Fibroblast of villous mesenchyme (primary cell): Measurements from ENCODE around the gene LGR5. TPM values are rescaled to one million over a fixed set of nuclear protein-coding genes. Genes with fewer than 3 reads are reported as not detected.

Experiments used
- DNase-seq: peaks from one replicate; pipeline ENCODE4 v3.0.0-alpha.2; 2010; ENCODE audit warnings: low read depth
- H3K4me3 ChIP-seq: 2 replicates; pipeline ENCODE4 v1.5.1; 2011; ENCODE audit warnings: low read depth, mild to moderate bottlenecking, low read length
- CTCF ChIP-seq: IDR thresholded peaks from 2 replicates; pipeline ENCODE4 v1.5.1; 2012; ENCODE audit warnings: low read depth, mild to moderate bottlenecking, low read length; ENCODE audit not compliant: insufficient read depth
- total RNA-seq: library from RNA; depleted of rRNA; stranded (reverse); fragments of >200 nt; gene quantifications from 2 replicates; pipeline ENCODE4 v1.2.3, GENCODE V29; 2012

Gene LGR5
- total RNA-seq, 1 donor, result not detected

DNA sequence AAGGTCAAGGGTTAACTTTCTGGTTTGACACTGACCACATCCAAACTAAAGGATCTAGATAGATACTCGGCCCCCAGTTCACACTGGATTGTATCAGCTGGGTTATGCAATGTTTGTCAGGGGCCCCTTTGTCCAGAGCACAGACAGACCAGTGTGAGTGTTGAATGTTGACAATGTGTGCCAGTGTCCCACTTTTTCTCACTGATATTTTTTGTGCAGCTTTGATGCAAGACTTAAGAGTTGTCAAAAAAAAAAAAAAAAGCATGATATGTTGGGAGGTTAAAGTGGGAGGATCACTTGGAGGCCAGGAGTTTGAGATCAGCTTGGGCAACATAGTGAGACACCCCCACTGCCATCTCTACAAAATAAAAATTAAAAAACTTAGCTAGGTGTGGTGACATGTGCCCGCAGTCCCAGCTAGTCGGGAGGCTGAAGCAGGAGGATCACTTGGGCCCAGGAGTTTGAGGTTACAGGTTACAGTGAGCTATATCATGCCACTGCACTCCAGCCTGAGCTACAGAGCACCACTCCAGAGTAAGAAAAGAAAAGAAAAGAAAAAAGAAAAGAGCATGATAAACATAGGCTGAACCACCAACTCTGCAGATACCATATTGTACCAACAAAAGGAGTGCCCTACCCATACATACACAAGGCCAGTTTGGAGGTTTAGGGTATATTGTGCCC is 97.5 kb downstream of the LGR5 start:
- DNase-seq, result no peak
- TF ChIP-seq CTCF, result no peak
- H3K4me3 ChIP-seq, result no peak overlapping the region

DNA sequence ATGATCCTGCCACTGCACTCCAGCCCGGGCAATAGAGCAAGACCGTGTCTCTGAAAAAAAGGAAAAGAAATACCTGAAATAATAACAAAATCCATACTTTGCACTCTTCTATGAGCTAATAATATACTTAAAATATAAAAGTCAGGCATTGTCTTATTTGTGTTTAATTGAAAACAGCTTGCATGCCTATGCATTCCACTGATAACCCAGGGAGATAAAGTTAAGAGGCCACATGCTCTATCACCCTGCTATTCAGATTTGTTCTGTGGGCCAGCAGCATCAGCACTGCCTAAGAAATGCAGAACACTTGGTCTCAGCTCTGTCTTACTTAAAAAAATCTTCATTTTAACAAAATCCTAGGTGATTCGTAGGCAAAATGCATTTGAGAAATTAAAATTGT is 99.2 kb downstream of the LGR5 start:
- DNase-seq, result no peak
- no peak for TF ChIP-seq CTCF
- H3K4me3 ChIP-seq, result no peak overlapping the region

DNA sequence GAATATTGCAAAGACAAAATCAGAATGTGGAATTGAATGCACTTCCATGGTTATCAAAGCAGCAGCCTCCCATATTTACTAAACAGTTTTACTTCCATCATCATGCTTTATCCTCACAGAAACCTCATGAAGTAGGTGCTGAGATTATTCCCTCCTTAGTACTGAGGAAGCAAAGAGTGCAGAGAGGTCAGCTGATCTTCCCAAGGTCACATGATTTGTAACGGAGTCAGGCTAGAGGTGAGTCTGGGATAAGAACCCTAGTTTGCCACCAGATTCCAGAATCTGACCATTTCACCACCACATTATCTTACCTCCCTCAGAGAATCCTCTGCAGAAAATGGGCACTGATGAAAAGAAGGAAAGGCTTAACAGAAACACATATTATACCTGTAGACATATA is 102.0 kb downstream of the LGR5 start:
- TF ChIP-seq CTCF, result no peak
- H3K4me3 ChIP-seq, result no peak overlapping the region
- no peak for DNase-seq

- no peak for TF ChIP-seq CTCF
- no peak for DNase-seq
- no peak overlapping the region for H3K4me3 ChIP-seq
These were observed 106.8 kb downstream of the LGR5 start for GRCh38 chr12:71546322-71546861.

DNA sequence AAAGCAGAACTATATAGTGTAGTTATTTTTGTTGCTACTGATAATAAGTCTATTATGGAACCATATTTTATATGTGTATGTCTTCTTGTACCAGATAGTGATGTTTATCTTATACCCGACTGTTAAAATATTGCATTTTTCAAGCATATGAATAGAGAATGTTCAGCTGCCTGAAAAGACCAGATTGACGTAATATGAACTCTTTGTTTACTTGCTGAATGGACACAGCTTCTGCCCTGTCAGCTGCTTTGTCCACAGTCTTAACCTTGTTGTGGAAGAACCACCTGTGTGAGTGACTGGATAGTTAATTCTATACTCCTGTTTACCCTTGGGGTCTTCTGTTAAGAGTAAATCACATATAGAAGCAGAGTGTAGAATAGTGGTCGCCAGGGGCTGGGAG is 109.3 kb downstream of the LGR5 start:
- H3K4me3 ChIP-seq, result no peak overlapping the region
- no peak for TF ChIP-seq CTCF
- DNase-seq, result no peak

- TF ChIP-seq CTCF, result peak; percentile 39
- H3K4me3 ChIP-seq, result no peak overlapping the region
These were observed 111.9 kb downstream of the LGR5 start for GRCh38 chr12:71551529-71551928.

More at GRCh38 chr12:71551529-71551928, 111.9 kb downstream of the LGR5 start:
- peak; percentile 31 for DNase-seq
